Measurements from ENCODE around the gene GABBR2. TPM values are rescaled to one million over a fixed set of nuclear protein-coding genes. Genes with fewer than 3 reads are reported as not detected.

GABBR2 gene
- total and polyA plus RNA-seq, 7 experiments from 2014 or later = not detected

GRCh38 chr9:98312365-98312764, 396.4 kb downstream of the GABBR2 start:
- peaks cover 0 to 5% (median 1%) of the 10 kb centered on the region in 5 donors for H3K27me3 Mint-ChIP-seq
- intact Hi-C loops (cut with micrococcal nuclease) = no loop called here
- H3K9me3 ChIP-seq (ENCODE audit: control insufficient read depth in 2 of 3, low read length in 3 of 3) = no peaks in the 10 kb centered on the region
- no peak for DNase-seq
- POLR2A ChIA-PET = no interaction called here
- no peak for ATAC-seq
- no peak overlapping the region for H3K27ac Mint-ChIP-seq
- no peaks in the 10 kb centered on the region for H3K9me3 Mint-ChIP-seq
- H3K4me1 ChIP-seq (ENCODE audit: control insufficient read depth in 2 of 2, insufficient read depth in 2 of 2, low read length in 2 of 2) = no peaks in the 10 kb centered on the region
- no peaks in the 10 kb centered on the region for H3K27me3 ChIP-seq (ENCODE audit: control insufficient read depth in 2 of 2, insufficient read depth in 2 of 2, low read length in 2 of 2)
- H3K4me3 Mint-ChIP-seq = no peak overlapping the region
- H3K36me3 Mint-ChIP-seq = no peaks in the 10 kb centered on the region
- H3K4me3 ChIP-seq (ENCODE audit: low read length) = no peak overlapping the region
- no peaks in the 10 kb centered on the region for H3K36me3 ChIP-seq (ENCODE audit: control insufficient read depth in 2 of 3, insufficient read depth in 3 of 3, low read length in 3 of 3)
- peaks cover 0 to 8% (median 0%) of the 10 kb centered on the region in 7 donors for H3K4me1 Mint-ChIP-seq
- no peak overlapping the region for H3K27ac ChIP-seq (ENCODE audit: low read depth, low read length)
- CTCF ChIA-PET = interaction anchor here (1.0 kb wide), 1 partner anchor 464 kb away, joined by 3 read pairs; no protein-coding TSS in a partner anchor

GRCh38 chr9:98311541-98311940, 397.2 kb downstream of the GABBR2 start:
- intact Hi-C loops (cut with micrococcal nuclease) = no loop called here
- Histone ChIP-seq H3K9me3 (ENCODE audit: control insufficient read depth in 2 of 3, low read length in 3 of 3) (no peaks in the 10 kb centered on the region), H3K27me3 (ENCODE audit: control insufficient read depth in 2 of 2, insufficient read depth in 2 of 2, low read length in 2 of 2) (no peaks in the 10 kb centered on the region), H3K4me3 (ENCODE audit: low read length) (no peak overlapping the region), H3K36me3 (ENCODE audit: control insufficient read depth in 2 of 3, insufficient read depth in 3 of 3, low read length in 3 of 3) (no peaks in the 10 kb centered on the region), H3K4me1 (ENCODE audit: control insufficient read depth in 2 of 2, insufficient read depth in 2 of 2, low read length in 2 of 2) (no peaks in the 10 kb centered on the region), H3K27ac (ENCODE audit: low read depth, low read length) (no peak overlapping the region)
- no peak for ATAC-seq
- POLR2A ChIA-PET = no interaction called here
- no peaks in the 10 kb centered on the region for H3K9me3 Mint-ChIP-seq
- H3K27ac Mint-ChIP-seq = no peak overlapping the region
- peaks cover 0 to 8% (median 0%) of the 10 kb centered on the region in 7 donors for H3K4me1 Mint-ChIP-seq
- no peaks in the 10 kb centered on the region for H3K36me3 Mint-ChIP-seq
- no peak for DNase-seq
- no peak overlapping the region for H3K4me3 Mint-ChIP-seq
- CTCF ChIA-PET = no interaction called here
- peaks cover 0 to 5% (median 1%) of the 10 kb centered on the region in 5 donors for H3K27me3 Mint-ChIP-seq

GRCh38 chr9:98310752-98311392, 397.9 kb downstream of the GABBR2 start:
- peaks cover 0 to 8% (median 0%) of the 10 kb centered on the region in 7 donors for H3K4me1 Mint-ChIP-seq
- Histone ChIP-seq H3K9me3 (ENCODE audit: control insufficient read depth in 2 of 3, low read length in 3 of 3) (no peaks in the 10 kb centered on the region), H3K27ac (ENCODE audit: low read depth, low read length) (no peak overlapping the region), H3K36me3 (ENCODE audit: control insufficient read depth in 2 of 3, insufficient read depth in 3 of 3, low read length in 3 of 3) (no peaks in the 10 kb centered on the region), H3K4me3 (ENCODE audit: low read length) (no peak overlapping the region), H3K4me1 (ENCODE audit: control insufficient read depth in 2 of 2, insufficient read depth in 2 of 2, low read length in 2 of 2) (no peaks in the 10 kb centered on the region), H3K27me3 (ENCODE audit: control insufficient read depth in 2 of 2, insufficient read depth in 2 of 2, low read length in 2 of 2) (no peaks in the 10 kb centered on the region)
- no peak for ATAC-seq
- no peak overlapping the region for H3K4me3 Mint-ChIP-seq
- H3K9me3 Mint-ChIP-seq = no peaks in the 10 kb centered on the region
- H3K36me3 Mint-ChIP-seq = no peaks in the 10 kb centered on the region
- no peak for DNase-seq
- ChIA-PET CTCF (no interaction called here), POLR2A (no interaction called here)
- intact Hi-C loops (cut with micrococcal nuclease) = no loop called here
- peaks cover 0 to 5% (median 1%) of the 10 kb centered on the region in 5 donors for H3K27me3 Mint-ChIP-seq
- H3K27ac Mint-ChIP-seq = no peak overlapping the region

- H3K9me3 ChIP-seq (ENCODE audit: control insufficient read depth in 2 of 3, low read length in 3 of 3) = no peaks in the 10 kb centered on the region
- DNase-seq = no peak
- H3K4me3 Mint-ChIP-seq = no peak overlapping the region
- H3K27me3 Mint-ChIP-seq = peaks cover 0 to 5% (median 0%) of the 10 kb centered on the region in 5 donors
- no peak overlapping the region for H3K27ac Mint-ChIP-seq
- no peaks in the 10 kb centered on the region for H3K36me3 ChIP-seq (ENCODE audit: control insufficient read depth in 2 of 3, insufficient read depth in 3 of 3, low read length in 3 of 3)
- H3K27ac ChIP-seq (ENCODE audit: low read depth, low read length) = no peak overlapping the region
- no peaks in the 10 kb centered on the region for H3K4me1 Mint-ChIP-seq
- no peak overlapping the region for H3K4me3 ChIP-seq (ENCODE audit: low read length)
- no peaks in the 10 kb centered on the region for H3K4me1 ChIP-seq (ENCODE audit: control insufficient read depth in 2 of 2, insufficient read depth in 2 of 2, low read length in 2 of 2)
- ATAC-seq = no peak
- no peaks in the 10 kb centered on the region for H3K36me3 Mint-ChIP-seq
- CTCF ChIA-PET = no interaction called here
- intact Hi-C loops (cut with micrococcal nuclease) = no loop called here
- POLR2A ChIA-PET = interaction anchor here (0.6 kb wide), 1 partner anchor 703 kb away, joined by 3 read pairs; no protein-coding TSS in a partner anchor
- no peaks in the 10 kb centered on the region for H3K27me3 ChIP-seq (ENCODE audit: control insufficient read depth in 2 of 2, insufficient read depth in 2 of 2, low read length in 2 of 2)
- H3K9me3 Mint-ChIP-seq = no peaks in the 10 kb centered on the region
Measured at GRCh38 chr9:98306384-98307145, 402.2 kb downstream of the GABBR2 start.

- Histone ChIP-seq H3K27me3 (ENCODE audit: control insufficient read depth in 2 of 2, insufficient read depth in 2 of 2, low read length in 2 of 2) (no peaks in the 10 kb centered on the region), H3K4me1 (ENCODE audit: control insufficient read depth in 2 of 2, insufficient read depth in 2 of 2, low read length in 2 of 2) (no peaks in the 10 kb centered on the region), H3K9me3 (ENCODE audit: control insufficient read depth in 2 of 3, low read length in 3 of 3) (no peaks in the 10 kb centered on the region), H3K36me3 (ENCODE audit: control insufficient read depth in 2 of 3, insufficient read depth in 3 of 3, low read length in 3 of 3) (no peaks in the 10 kb centered on the region), H3K4me3 (ENCODE audit: low read length) (no peak overlapping the region), H3K27ac (ENCODE audit: low read depth, low read length) (no peak overlapping the region)
- CTCF ChIA-PET = no interaction called here
- no peaks in the 10 kb centered on the region for H3K9me3 Mint-ChIP-seq
- no peaks in the 10 kb centered on the region for H3K36me3 Mint-ChIP-seq
- DNase-seq = no peak
- H3K27me3 Mint-ChIP-seq = peaks cover 0 to 1% (median 0%) of the 10 kb centered on the region in 5 donors
- no peak overlapping the region for H3K4me3 Mint-ChIP-seq
- no peak for ATAC-seq
- POLR2A ChIA-PET = no interaction called here
- intact Hi-C loops (cut with micrococcal nuclease) = no loop called here
- no peaks in the 10 kb centered on the region for H3K4me1 Mint-ChIP-seq
- H3K27ac Mint-ChIP-seq = no peak overlapping the region
Measured at GRCh38 chr9:98304381-98304780, 404.4 kb downstream of the GABBR2 start.

GRCh38 chr9:98303633-98304125, 405.1 kb downstream of the GABBR2 start:
- Histone ChIP-seq H3K4me3 (ENCODE audit: low read length) (no peak overlapping the region), H3K4me1 (ENCODE audit: control insufficient read depth in 2 of 2, insufficient read depth in 2 of 2, low read length in 2 of 2) (no peaks in the 10 kb centered on the region), H3K27me3 (ENCODE audit: control insufficient read depth in 2 of 2, insufficient read depth in 2 of 2, low read length in 2 of 2) (no peaks in the 10 kb centered on the region), H3K27ac (ENCODE audit: low read depth, low read length) (no peak overlapping the region), H3K9me3 (ENCODE audit: control insufficient read depth in 2 of 3, low read length in 3 of 3) (no peaks in the 10 kb centered on the region), H3K36me3 (ENCODE audit: control insufficient read depth in 2 of 3, insufficient read depth in 3 of 3, low read length in 3 of 3) (no peaks in the 10 kb centered on the region)
- intact Hi-C loops (cut with micrococcal nuclease) = no loop called here
- no peaks in the 10 kb centered on the region for H3K9me3 Mint-ChIP-seq
- H3K36me3 Mint-ChIP-seq = no peaks in the 10 kb centered on the region
- ChIA-PET POLR2A (no interaction called here), CTCF (no interaction called here)
- no peak overlapping the region for H3K4me3 Mint-ChIP-seq
- ATAC-seq (no peak), DNase-seq (no peak)
- no peaks in the 10 kb centered on the region for H3K4me1 Mint-ChIP-seq
- peaks cover 0 to 1% (median 0%) of the 10 kb centered on the region in 5 donors for H3K27me3 Mint-ChIP-seq
- no peak overlapping the region for H3K27ac Mint-ChIP-seq

Measured in naive thymus-derived CD4-positive, alpha-beta T cell (primary cell).